GM19463 (cell line): ENCODE measurements around the gene OAS3.
A peak's percentile ranks its signal among the peaks of the same experiment; 100 is the strongest.
"Not testable (repeated sequence)": the region's sequence is repeated elsewhere in the genome, so short reads cannot be mapped to it uniquely, and the experiment has no call there.

Source experiments
- ATAC-seq: cut with Tn5 transposase; IDR thresholded peaks from one replicate; pipeline ENCODE4 v1.9.1; 2021; ENCODE audit warnings: mild to moderate bottlenecking, moderate library complexity; ENCODE audit not compliant: unreplicated experiment

The OAS3 gene

GRCh38 chr12:112980491-112981158 is 42.4 kb downstream of the OAS3 start:
- ATAC-seq = no peak

- no peak for ATAC-seq
These were observed 47.5 kb downstream of the OAS3 start for GRCh38 chr12:112985642-112986290.

GRCh38 chr12:112986291-112986800 is 48.1 kb downstream of the OAS3 start:
- ATAC-seq = no peak

GRCh38 chr12:112987561-112987960 is 49.3 kb downstream of the OAS3 start:
- no peak for ATAC-seq

GRCh38 chr12:112988224-112988623 is 50.0 kb downstream of the OAS3 start:
- no peak for ATAC-seq

- ATAC-seq = not testable (repeated sequence)
These were observed 50.6 kb downstream of the OAS3 start for GRCh38 chr12:112988823-112989385.

- ATAC-seq = no peak
These were observed 51.5 kb downstream of the OAS3 start for GRCh38 chr12:112989806-112990205.

GRCh38 chr12:112992541-112993398 is 54.5 kb downstream of the OAS3 start:
- ATAC-seq = no peak

GRCh38 chr12:112995008-112995407 is 56.7 kb downstream of the OAS3 start:
- ATAC-seq = no peak

- ATAC-seq = no peak
These were observed 58.2 kb downstream of the OAS3 start for GRCh38 chr12:112996501-112996900.

- no peak for ATAC-seq
These were observed 59.2 kb downstream of the OAS3 start for GRCh38 chr12:112997506-112997905.

GRCh38 chr12:112998987-112999767 is 60.9 kb downstream of the OAS3 start:
- ATAC-seq = peak; percentile 98

GRCh38 chr12:113000433-113000832 is 62.2 kb downstream of the OAS3 start:
- ATAC-seq = no peak

- ATAC-seq = no peak
These were observed 63.9 kb downstream of the OAS3 start for GRCh38 chr12:113002155-113002554.

GRCh38 chr12:113002676-113003075 is 64.4 kb downstream of the OAS3 start:
- ATAC-seq = no peak

- no peak for ATAC-seq
These were observed 65.4 kb downstream of the OAS3 start for GRCh38 chr12:113003636-113004035.

- ATAC-seq = no peak
These were observed 67.5 kb downstream of the OAS3 start for GRCh38 chr12:113005762-113006161.

- ATAC-seq = no peak
These were observed 67.9 kb downstream of the OAS3 start for GRCh38 chr12:113006206-113006605.

- ATAC-seq = no peak
These were observed 68.4 kb downstream of the OAS3 start for GRCh38 chr12:113006641-113007040.

GRCh38 chr12:113007166-113007565 is 68.9 kb downstream of the OAS3 start:
- ATAC-seq = no peak
